Measurements from ENCODE around the gene LRIG1.
A peak's percentile ranks its signal among the peaks of the same experiment; 100 is the strongest.

Gene LRIG1

GRCh38 chr3:66483409-66483906 lies 17.4 kb downstream of the LRIG1 start:
- TF ChIP-seq CTCF (IDR thresholded peaks at IDR 0.05; ENCODE audit: control extremely low read depth, extremely low read depth, low read depth, missing control alignments), result no peak
- DNase-seq (ENCODE audit: extremely low spot score), result peak; percentile 30
- ChIA-PET CTCF (interaction anchor here (0.8 to 3.8 kb wide), 10 partner anchors 9 to 76 kb away, joined by 3 to 15 read pairs (median 4); no protein-coding TSS in a partner anchor), POLR2A (interaction anchor here (0.6 to 0.7 kb wide), 2 partner anchors 56 to 253 kb away, joined by 3 read pairs; no protein-coding TSS in a partner anchor)

GRCh38 chr3:66483006-66483405 lies 17.8 kb downstream of the LRIG1 start:
- no peak for TF ChIP-seq CTCF (IDR thresholded peaks at IDR 0.05; ENCODE audit: control extremely low read depth, extremely low read depth, low read depth, missing control alignments)
- ChIA-PET CTCF (interaction anchor here (0.8 to 3.8 kb wide), 8 partner anchors 9 to 30 kb away, joined by 3 to 15 read pairs (median 4); no protein-coding TSS in a partner anchor), POLR2A (interaction anchor here (0.6 to 0.7 kb wide), 2 partner anchors 55 to 253 kb away, joined by 3 read pairs; no protein-coding TSS in a partner anchor)
- DNase-seq (ENCODE audit: extremely low spot score), result no peak

- ChIA-PET CTCF (interaction anchor here (1.6 to 3.8 kb wide), 3 partner anchors 9 to 14 kb away, joined by 3 to 15 read pairs (median 6); no protein-coding TSS in a partner anchor), POLR2A (no interaction called here)
- DNase-seq (ENCODE audit: extremely low spot score), result no peak
These were observed 18.8 kb downstream of the LRIG1 start for GRCh38 chr3:66482018-66482404.

GRCh38 chr3:66481071-66482017 lies 19.5 kb downstream of the LRIG1 start:
- TF ChIP-seq CTCF (IDR thresholded peaks at IDR 0.05; ENCODE audit: control extremely low read depth, extremely low read depth, low read depth, missing control alignments), result no peak
- CTCF ChIA-PET, result interaction anchor here (1.1 to 3.8 kb wide), 5 partner anchors 7 to 21 kb away, joined by 3 to 15 read pairs (median 5); no protein-coding TSS in a partner anchor
- POLR2A ChIA-PET, result no interaction called here
- DNase-seq (ENCODE audit: extremely low spot score), result no peak

More at GRCh38 chr3:66482018-66482404, 18.8 kb downstream of the LRIG1 start:
- no peak for TF ChIP-seq CTCF (IDR thresholded peaks at IDR 0.05; ENCODE audit: control extremely low read depth, extremely low read depth, low read depth, missing control alignments)

- CTCF ChIA-PET, result interaction anchor here (1.1 to 3.0 kb wide), 4 partner anchors 8 to 20 kb away, joined by 3 to 15 read pairs (median 5); no protein-coding TSS in a partner anchor
- POLR2A ChIA-PET, result interaction anchor here (0.7 kb wide), 1 partner anchor 8 kb away, joined by 3 read pairs; no protein-coding TSS in a partner anchor
- no peak for DNase-seq (ENCODE audit: extremely low spot score)
These were observed 20.2 kb downstream of the LRIG1 start for GRCh38 chr3:66480666-66481065.

More at GRCh38 chr3:66480666-66481065, 20.2 kb downstream of the LRIG1 start:
- no peak for TF ChIP-seq CTCF (IDR thresholded peaks at IDR 0.05; ENCODE audit: control extremely low read depth, extremely low read depth, low read depth, missing control alignments)

Measured in GM10248 (cell line).